Neural progenitor cell (in vitro differentiated cells): ENCODE measurements around the gene PTGER2.

Experiments used
- EZH2 ChIP-seq: fragments of 200-600 bp; sonication (generic); IDR thresholded peaks from 2 replicates; pipeline ENCODE4 v1.6.1; 2017; ENCODE audit warnings: antibody characterized with exemption, mild to moderate bottlenecking, moderate library complexity
- EZH2phosphoT487 ChIP-seq: fragments of 200-600 bp; sonication (generic); IDR thresholded peaks from 2 replicates; pipeline ENCODE4 v1.6.1; 2017; ENCODE audit warnings: antibody characterized with exemption
- TF ChIP-seq, protein P1 (sequence below): fragments of 200-600 bp; sonication (generic); IDR thresholded peaks from 2 replicates; pipeline ENCODE4 v1.5.1; 2017; ENCODE audit warnings: antibody characterized with exemption, mild to moderate bottlenecking

DNA sequence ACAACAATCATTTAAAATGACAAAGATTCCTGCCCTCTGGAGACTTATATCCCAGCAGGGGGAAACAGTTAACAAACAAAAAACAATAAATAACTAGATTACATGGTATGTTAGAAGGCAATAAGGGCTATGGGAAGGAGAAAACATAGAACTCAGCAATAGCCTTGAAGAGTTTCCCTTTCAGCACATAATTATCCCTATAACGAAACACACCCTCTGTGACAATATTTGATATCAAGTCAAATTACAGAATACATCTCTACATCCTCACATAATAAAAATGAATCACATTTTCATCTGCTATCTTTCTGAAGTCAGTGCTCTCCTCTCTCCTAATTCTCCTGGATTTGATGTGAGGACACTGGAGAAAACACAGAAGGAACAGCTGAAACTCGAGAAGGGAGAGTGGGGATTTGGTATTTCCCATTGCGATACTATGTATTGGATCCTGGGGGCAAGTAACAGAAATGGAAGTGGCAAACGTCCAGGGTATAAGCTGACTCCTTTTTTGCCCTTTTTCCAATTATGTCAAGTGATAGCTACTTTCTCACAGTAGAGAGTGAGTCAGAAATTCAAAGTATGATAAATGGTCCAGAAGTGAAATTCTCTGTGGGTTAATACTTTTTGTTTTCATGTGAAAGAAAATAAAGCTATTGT, 9.7 kb upstream of the PTGER2 start:
- TF ChIP-seq, protein P1, sequence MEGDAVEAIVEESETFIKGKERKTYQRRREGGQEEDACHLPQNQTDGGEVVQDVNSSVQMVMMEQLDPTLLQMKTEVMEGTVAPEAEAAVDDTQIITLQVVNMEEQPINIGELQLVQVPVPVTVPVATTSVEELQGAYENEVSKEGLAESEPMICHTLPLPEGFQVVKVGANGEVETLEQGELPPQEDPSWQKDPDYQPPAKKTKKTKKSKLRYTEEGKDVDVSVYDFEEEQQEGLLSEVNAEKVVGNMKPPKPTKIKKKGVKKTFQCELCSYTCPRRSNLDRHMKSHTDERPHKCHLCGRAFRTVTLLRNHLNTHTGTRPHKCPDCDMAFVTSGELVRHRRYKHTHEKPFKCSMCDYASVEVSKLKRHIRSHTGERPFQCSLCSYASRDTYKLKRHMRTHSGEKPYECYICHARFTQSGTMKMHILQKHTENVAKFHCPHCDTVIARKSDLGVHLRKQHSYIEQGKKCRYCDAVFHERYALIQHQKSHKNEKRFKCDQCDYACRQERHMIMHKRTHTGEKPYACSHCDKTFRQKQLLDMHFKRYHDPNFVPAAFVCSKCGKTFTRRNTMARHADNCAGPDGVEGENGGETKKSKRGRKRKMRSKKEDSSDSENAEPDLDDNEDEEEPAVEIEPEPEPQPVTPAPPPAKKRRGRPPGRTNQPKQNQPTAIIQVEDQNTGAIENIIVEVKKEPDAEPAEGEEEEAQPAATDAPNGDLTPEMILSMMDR, result no peak
- TF ChIP-seq EZH2 (no peak), EZH2phosphoT487 (no peak)
